NCI-H526 (cell line): ENCODE measurements around the gene EGR4.

Experiments used
- DNase-seq, 2 experiments: peaks; one replicate each; lab custom pipeline; 2025; lab: John Stamatoyannopoulos, UW

Gene EGR4

GRCh38 chr2:73293534-73294171 lies at the start of gene EGR4:
Gene EGR4, minus strand, starts transcription at chr2:73293548. Its CDS starts 231 bp downstream, at chr2:73293317.
- DNase-seq, result peak; percentile 50 to 89

DNA sequence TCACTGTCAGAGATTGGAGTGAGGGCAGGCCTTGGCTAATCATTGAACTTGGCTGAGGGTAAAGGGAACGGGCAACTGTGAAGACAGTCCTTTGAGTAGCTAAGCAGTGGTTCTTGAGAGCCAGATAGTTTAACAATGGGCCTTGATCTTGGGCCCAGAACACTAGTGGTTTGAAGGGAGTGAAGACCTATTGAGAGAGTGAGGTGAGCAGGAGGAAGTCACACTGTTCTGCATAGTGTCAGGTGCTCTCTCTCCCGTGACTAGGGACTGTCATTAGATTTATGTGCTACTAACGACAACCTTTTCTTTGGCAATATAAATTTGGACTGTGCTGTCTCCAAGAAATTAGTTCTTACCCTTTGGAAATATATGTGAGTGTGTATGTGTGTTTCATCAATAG lies 47.7 kb upstream of the EGR4 start:
- DNase-seq, result no peak

- no peak for DNase-seq
Observed at GRCh38 chr2:73339201-73339600, 45.9 kb upstream of the EGR4 start.

DNA sequence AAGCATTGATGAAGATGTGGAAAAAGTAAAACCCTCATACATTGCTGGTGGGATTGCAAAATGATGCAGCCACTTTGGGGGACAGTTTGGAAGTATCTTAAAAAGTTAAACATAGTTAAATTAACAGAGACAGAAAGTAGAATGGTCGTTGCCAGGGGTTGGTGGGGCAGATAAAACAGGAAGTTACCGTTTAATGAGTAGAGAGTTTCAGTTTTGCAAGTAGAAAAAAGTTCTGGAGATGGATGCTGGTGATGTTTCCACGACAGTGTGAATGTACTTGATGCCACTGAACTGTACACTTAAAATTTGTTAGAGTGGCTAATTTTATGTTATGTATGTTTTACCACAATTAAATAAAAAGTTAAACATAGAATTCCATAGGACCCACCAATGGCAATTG lies 44.5 kb upstream of the EGR4 start:
- no peak for DNase-seq

DNA sequence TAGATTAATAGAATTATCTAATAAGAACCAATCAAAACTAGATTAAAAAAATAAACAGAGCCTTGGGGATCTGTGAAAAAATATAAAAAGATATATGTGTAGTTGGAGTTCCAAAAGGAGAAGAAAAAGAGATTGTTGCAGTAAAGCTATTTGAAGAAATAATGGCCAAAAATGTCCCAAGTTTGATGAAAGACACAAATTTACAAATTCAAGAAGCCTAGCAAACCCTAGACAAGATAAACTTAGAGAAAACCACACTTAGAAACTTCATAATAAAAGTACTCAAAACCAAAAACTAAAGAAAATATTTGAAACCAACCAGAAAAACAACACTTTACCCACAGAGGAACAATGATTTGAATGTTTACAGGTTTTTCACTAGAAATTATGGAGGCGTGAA lies 41.3 kb upstream of the EGR4 start:
- no peak for DNase-seq

DNA sequence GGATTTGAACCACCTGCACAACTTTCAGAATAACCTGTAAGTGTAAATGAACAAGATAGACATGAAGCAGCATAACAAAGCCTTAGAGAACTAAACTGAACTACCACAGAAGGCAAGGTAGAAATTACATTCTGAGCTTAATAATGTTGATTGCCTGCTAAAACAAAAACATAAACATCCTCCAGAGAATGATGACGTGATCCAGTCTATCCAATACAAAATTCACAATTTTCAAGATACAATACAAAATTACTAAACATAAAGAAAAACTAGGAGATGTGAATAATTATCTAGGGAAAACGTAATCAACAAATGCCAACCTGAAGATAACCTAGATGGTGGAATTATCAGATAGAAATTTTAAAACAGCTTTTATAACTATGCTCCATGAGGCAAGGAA lies 40.7 kb upstream of the EGR4 start:
- no peak for DNase-seq

DNA sequence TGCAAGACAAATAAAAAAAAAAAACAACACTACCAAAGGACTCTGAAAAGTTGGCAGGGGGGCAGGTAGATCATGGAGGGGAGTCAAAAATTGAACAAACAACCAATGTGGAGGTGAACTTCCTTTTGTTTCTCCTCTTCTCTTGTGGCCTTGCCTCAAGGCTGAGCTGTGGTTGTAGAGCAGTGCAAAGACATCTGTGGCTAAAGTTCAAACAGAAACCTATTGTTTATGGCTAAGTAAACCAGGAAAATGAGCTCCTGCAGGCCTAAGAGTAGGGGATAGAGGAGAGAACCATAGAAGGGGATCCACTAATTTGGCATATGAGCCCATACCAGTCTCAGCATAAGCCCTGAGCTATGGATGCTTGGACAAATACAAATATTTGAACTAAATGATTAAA lies 40.2 kb upstream of the EGR4 start:
- no peak for DNase-seq

- DNase-seq, result no peak
Observed at GRCh38 chr2:73324126-73324725, 30.9 kb upstream of the EGR4 start.

DNA sequence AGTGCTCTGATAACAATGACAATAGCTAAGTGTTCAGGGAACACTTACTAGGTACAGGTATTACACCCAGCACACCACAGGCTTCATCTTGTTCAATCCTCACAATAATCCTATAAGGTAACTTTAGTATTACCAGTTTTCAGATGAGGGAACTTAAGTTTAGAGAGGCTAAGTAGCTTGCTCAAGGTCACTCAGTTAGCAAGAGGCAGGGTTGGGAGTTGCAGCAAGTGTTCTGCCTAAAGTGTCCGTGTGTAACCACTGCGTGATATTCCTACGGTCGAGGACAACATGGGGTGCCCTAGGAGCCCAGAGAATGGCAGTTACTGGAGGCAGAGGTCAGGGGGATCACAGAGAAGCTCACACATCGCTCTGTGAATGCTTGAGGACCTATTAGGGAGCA lies 30.2 kb upstream of the EGR4 start:
- DNase-seq, result no peak

- no peak for DNase-seq
Observed at GRCh38 chr2:73314441-73314840, 21.1 kb upstream of the EGR4 start.

GRCh38 chr2:73307720-73308119 lies 14.4 kb upstream of the EGR4 start:
- DNase-seq, result peak in 1 of 2 experiments; percentile 21

GRCh38 chr2:73301636-73302035 lies 8.3 kb upstream of the EGR4 start:
- DNase-seq, result no peak

DNA sequence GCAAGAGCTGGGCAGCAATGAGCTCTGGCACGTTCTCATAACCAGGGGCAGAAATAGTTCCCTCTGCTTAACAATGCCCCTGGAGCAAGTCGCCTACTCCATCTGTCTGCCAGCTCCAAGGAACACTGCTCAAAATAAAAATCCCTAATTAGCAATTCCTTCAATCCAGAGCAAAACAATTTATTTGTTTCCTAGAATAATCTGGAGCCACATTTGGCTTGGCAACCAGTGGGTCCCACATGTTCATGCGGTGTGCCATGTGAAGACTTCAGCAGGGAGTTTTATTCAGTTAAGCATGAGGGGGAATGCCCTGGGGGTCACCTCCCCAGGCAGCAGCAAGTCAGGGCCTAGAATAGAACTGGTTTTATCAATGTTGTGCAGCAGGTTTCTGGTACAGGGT lies 7.6 kb upstream of the EGR4 start:
- DNase-seq, result no peak

DNA sequence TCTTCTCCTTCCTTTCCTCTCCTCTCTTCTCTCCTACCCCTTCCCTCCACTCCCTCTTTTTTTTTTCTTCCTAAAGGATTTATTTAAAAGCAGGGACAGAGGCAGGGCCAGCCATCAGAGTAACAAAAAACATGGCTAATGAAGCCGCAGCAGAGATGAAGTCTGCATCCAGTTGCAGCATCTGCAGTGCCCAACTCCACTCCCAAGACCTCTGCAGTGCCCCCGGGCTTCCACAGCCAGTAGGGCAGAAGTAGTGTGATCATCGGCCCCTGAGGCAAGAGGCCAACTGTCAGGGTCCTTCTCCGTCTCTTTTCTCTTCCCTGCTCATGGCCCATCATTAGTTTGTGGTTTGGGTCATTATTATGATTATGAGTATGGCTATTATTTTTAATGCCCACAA lies 4.2 kb upstream of the EGR4 start:
- DNase-seq, result no peak

DNA sequence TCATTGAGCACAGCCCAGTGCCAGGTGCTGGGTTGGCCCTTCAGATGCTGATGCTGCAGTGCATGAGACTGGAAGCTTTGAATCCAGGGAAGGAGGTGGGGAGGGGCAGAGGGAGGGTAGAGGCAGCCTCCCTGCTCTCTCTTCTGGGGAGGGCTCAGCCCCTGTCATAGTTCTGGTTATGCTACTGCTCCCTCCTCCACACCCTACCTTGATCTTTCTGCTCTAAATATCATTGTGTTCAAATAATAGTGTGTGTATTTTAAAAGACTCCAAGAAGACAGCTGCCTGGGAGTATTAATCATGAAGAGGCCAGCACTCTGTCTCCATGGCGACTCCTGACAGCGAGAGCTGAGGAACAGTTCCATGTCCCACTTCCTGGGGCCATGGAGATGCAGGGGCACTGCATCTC lies 3.8 kb upstream of the EGR4 start:
- peak in 1 of 2 experiments; percentile 15 for DNase-seq

- DNase-seq, result no peak
Observed at GRCh38 chr2:73295751-73296400, 2.5 kb upstream of the EGR4 start.

- DNase-seq, result no peak
Observed at GRCh38 chr2:73294239-73294638, 891 bp upstream of the EGR4 start.

DNA sequence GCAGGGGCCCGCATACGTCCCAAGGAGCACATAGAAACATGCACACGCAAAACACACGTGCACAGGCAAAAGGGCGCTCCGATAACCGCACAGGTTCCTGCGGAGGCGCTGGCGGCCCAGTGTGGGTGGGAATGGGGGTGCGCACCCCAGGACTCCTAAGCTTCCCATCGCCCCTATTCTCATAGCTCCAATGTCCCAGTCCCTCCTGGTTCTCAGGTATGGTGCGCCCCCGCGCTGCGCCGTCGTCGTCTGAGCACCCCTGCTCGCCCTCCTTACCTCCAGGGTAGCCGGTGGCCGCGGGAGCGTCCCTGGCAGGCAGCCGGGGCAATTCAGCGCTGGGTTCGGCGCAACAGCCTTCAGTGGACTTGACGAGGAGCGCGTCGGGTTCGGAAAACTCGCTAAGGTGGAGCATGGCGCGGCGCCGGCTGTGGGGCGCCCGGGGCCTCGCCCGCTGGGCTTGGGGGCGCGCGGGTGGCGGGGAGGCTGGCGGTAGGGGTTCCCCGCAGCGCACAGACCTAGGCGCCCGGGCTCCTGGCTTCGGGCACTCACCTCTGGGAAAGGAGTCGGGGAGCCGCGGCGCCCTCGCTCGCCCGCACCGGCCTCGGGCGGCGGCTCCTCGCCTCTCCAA lies 328 bp downstream of the EGR4 start:
- peak in 1 of 2 experiments; percentile 57 for DNase-seq

DNA sequence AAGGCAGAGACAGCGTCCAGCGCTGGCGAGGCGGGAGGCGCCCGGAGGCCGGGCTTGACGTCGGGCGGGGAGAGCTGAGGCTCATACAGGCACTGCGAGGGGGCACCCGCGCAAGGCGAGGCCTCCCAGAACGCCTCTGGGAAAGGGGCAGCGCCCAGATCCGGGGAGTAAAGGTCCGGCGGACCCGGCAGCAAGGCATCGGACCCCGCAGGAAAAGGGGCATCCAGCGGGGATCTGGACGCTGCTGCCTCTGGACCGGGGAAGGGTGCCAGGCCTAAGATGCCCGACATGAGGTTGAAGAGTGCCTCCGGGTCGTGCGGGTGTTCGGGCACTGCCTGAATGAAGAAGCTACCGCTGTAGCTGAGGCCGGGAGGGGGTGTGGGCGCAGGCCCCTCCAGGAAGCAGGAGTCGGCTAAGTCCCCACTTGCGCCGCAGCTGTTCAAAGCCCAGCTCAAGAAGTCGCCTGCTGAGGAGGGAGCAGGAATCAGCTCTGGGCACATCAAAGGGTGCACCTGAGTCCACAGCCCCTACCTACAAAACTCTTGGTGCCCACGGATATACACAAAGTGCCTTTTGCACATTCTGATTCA lies 937 bp downstream of the EGR4 start:
- peak in 1 of 2 experiments; percentile 23 for DNase-seq

- peak in 1 of 2 experiments; percentile 68 for DNase-seq
Observed at GRCh38 chr2:73291461-73292315, 1.7 kb downstream of the EGR4 start.

- peak in 1 of 2 experiments; percentile 48 for DNase-seq
Observed at GRCh38 chr2:73291093-73291460, 2.3 kb downstream of the EGR4 start.
